HEK293 (cell line): ENCODE results near the gene TENT4A.

Experiments used
- CTCF ChIP-seq: fragments of 450-650 bp; formaldehyde crosslinking; IDR thresholded peaks from 2 replicates; pipeline ENCODE4 v1.5.1; 2016; ENCODE audit warnings: missing biosample characterization, missing genetic modification characterization
- GLI4 ChIP-seq: fragments of 450-650 bp; formaldehyde crosslinking; IDR thresholded peaks from 2 replicates; pipeline ENCODE4 v1.5.1; 2016; ENCODE audit warnings: missing biosample characterization, missing genetic modification characterization
- YY1 ChIP-seq: fragments of 450-650 bp; formaldehyde crosslinking; IDR thresholded peaks from 2 replicates; pipeline ENCODE4 v1.5.1; 2018; ENCODE audit warnings: missing biosample characterization, missing genetic modification characterization
- ZNF214 ChIP-seq: fragments of 450-650 bp; formaldehyde crosslinking; IDR thresholded peaks from 2 replicates; pipeline ENCODE4 v1.5.1; 2017; ENCODE audit warnings: missing biosample characterization, mild to moderate bottlenecking, missing genetic modification characterization, borderline replicate concordance
- TF ChIP-seq, protein P1 (sequence below): fragments of 450-650 bp; IDR thresholded peaks from 2 replicates; pipeline ENCODE4 v1.5.1; 2018; ENCODE audit warnings: missing biosample characterization, mild to moderate bottlenecking, missing genetic modification characterization

GRCh38 chr5:6703806-6704205, 9.4 kb upstream of the TENT4A start:
- TF ChIP-seq CTCF (tag by site-specific recombination) (no peak), ZNF214 (tag by site-specific recombination) (no peak), YY1 (tag by site-specific recombination) (no peak), GLI4 (tag by site-specific recombination) (no peak)
- TF ChIP-seq, protein P1, sequence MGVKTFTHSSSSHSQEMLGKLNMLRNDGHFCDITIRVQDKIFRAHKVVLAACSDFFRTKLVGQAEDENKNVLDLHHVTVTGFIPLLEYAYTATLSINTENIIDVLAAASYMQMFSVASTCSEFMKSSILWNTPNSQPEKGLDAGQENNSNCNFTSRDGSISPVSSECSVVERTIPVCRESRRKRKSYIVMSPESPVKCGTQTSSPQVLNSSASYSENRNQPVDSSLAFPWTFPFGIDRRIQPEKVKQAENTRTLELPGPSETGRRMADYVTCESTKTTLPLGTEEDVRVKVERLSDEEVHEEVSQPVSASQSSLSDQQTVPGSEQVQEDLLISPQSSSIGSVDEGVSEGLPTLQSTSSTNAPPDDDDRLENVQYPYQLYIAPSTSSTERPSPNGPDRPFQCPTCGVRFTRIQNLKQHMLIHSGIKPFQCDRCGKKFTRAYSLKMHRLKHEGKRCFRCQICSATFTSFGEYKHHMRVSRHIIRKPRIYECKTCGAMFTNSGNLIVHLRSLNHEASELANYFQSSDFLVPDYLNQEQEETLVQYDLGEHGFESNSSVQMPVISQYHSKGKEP (tag by site-specific recombination), result no peak
